A549 treated with ZK216348 at 1 μM for 4 hours (cell line): ENCODE data around the gene ELAVL3. TPM values are rescaled to one million over a fixed set of nuclear protein-coding genes. Genes with fewer than 3 reads are reported as not detected.

Source experiments
- total RNA-seq: library from RNA; stranded (reverse); fragments of 200-300 nt; extraction: Qiagen RNA extraction; gene quantifications from 5 replicates; pipeline ENCODE4 v1.2.3, GENCODE V29; 2022; ENCODE audit warnings: low read depth

The ELAVL3 gene
- 0.05 to 0.19 TPM (median 0.13 TPM) in 3 of 5 replicates, not detected in the others for total RNA-seq

GRCh38 chr19:11480715-11481533 is at the start of gene ELAVL3:
ELAVL3 (minus strand) TSS chr19:11481046; CDS start chr19:11480608, 438 bp downstream.

GRCh38 chr19:11528551-11529341 is 47.9 kb upstream of the ELAVL3 start, which contains the start of gene ECSIT:
ECSIT (minus strand) TSS chr19:11529134; CDS start chr19:11519170, 9,964 bp downstream.

DNA sequence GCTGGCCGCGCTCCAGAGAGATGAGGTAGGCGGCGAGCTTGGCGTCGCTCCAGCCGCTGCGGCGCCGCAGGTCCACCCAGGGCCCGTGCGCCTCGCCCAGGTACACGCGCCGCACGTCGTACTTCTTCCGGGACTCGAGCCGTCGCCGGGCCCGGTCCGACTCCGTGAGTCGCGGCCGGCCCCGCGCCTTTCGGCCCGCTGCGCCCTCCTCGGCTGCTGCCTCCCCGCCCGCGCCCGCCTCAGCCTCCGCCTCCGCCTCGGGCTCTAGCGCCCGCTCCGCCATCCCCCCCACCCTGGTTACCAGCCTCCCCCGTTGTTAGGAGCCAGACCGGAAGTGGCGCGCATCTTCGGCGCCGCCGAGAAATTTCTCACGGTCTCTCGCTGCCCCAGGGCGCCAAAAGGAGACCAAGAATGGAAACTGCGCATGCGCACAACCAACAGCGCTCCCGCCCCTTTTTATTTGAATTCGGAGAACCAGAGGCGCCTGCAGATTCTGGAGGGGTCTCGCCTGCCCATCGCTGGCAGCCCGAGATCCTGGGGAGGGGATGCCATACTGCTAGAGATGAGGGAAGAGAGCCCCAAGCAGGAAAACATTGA is 24.8 kb upstream of the ELAVL3 start, which contains the start of gene ZNF653:
TSS of gene ZNF653 (minus strand) at position 336 of the 597 bp plus-strand sequence. CDS start at position 283, 53 bp downstream.

DNA sequence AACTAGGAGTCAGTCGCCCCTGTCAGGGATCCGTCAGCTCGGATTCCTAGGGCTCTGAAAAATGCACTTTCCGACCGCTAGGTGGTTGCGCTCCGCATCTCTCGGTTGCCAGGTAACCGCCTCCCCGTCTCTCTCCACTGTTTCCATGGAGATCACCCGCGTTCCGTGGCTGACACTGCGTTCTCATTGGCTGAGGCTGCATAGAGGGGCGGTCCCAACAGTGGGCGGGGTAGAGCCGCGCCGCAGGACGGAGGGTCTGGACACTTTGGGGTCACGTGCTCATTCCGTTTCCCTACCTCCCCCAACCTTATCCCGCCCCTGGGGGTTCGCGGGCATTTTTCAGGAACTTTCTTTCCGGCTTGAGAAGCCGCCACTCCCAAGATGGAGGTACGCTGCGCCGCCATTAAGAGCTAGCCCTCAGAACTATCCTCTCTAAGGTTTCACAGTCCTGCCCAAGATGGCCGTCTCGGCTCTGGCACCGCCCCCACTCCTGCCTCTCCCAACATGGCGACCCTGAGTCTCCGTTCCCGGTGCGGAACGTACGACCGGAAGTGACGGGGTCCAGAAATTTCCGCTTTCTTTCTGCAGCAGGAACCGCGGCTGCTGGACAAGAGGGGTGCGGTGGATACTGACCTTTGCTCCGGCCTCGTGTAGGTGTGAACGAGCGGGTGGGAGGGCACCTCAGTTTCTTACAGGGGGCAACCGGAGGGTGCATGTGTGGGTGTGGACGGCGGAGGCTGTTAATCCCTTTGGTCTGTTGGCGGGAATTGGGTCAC is 45.6 kb downstream of the ELAVL3 start, which contains the start of the genes ODAD3 and PRKCSH:
TSS of gene ODAD3 (minus strand) at position 65 of the 776 bp plus-strand sequence. CDS start 105 bp downstream, outside the sequence.
TSS of gene PRKCSH (plus strand) at position 579 of the 776 bp plus-strand sequence. CDS start 483 bp downstream, outside the sequence.

GRCh38 chr19:11418549-11419506 is 62.0 kb downstream of the ELAVL3 start, which contains the start of gene RGL3:
RGL3 (minus strand) TSS chr19:11419314; CDS start chr19:11419278, 36 bp downstream.

Other genes with a start within 250 kb of the ELAVL3 start
- gene ANGPTL8, start 241.4 kb downstream of the ELAVL3 start, total RNA-seq, result not detected in 5 replicates
- gene DOCK6, start 218.5 kb downstream of the ELAVL3 start, total RNA-seq, result 5.3 to 11.8 TPM (median 9.6 TPM) in 5 replicates
- not detected in 5 replicates for gene TSPAN16, start 184.9 kb downstream of the ELAVL3 start, total RNA-seq
- 3.2 to 4.8 TPM (median 3.7 TPM) in 5 replicates for gene RAB3D, start 141.4 kb downstream of the ELAVL3 start, total RNA-seq
- 85.8 to 127 TPM (median 117 TPM) in 5 replicates for gene TMEM205, start 134.8 kb downstream of the ELAVL3 start, total RNA-seq
- gene CCDC159, start 134.5 kb downstream of the ELAVL3 start, total RNA-seq, result 2.5 to 5.1 TPM (median 4.9 TPM) in 5 replicates
- gene PLPPR2, start 125.6 kb downstream of the ELAVL3 start, total RNA-seq, result 5.8 to 10.6 TPM (median 9.4 TPM) in 5 replicates
- 1.1 to 2.5 TPM (median 2.1 TPM) in 5 replicates for gene SWSAP1, start 106.4 kb downstream of the ELAVL3 start, total RNA-seq
- gene EPOR, start 96.7 kb downstream of the ELAVL3 start, total RNA-seq, result 2.7 to 6.1 TPM (median 4.9 TPM) in 5 replicates
- 1.7 to 2.7 TPM (median 2.2 TPM) in 5 replicates for gene RGL3, start 61.7 kb downstream of the ELAVL3 start, total RNA-seq
- 1.1 to 2.1 TPM (median 1.3 TPM) in 5 replicates for gene ODAD3, start 45.9 kb downstream of the ELAVL3 start, total RNA-seq
- gene PRKCSH, start 45.4 kb downstream of the ELAVL3 start, total RNA-seq, result 216 to 282 TPM (median 266 TPM) in 5 replicates
- gene ZNF653, start 24.8 kb upstream of the ELAVL3 start, total RNA-seq, result 2.8 to 4.9 TPM (median 4.0 TPM) in 5 replicates
- gene ECSIT, start 48.1 kb upstream of the ELAVL3 start, total RNA-seq, result 22.5 to 35.8 TPM (median 34.6 TPM) in 5 replicates
- 0.17 to 0.68 TPM (median 0.42 TPM) in 5 replicates for gene CNN1, start 57.8 kb upstream of the ELAVL3 start, total RNA-seq
- 84.5 to 121 TPM (median 104 TPM) in 5 replicates for gene ELOF1, start 78.2 kb upstream of the ELAVL3 start, total RNA-seq
- gene ACP5, start 96.6 kb upstream of the ELAVL3 start, total RNA-seq, result 0.41 TPM in 1 of 5 replicates, not detected in the others
- 3.4 to 5.5 TPM (median 3.6 TPM) in 5 replicates for gene ZNF627, start 116.4 kb upstream of the ELAVL3 start, total RNA-seq